Skeletal muscle tissue (tissue), 4 donors: Measurements from ENCODE around the gene PALMD. TPM values are rescaled to one million over a fixed set of nuclear protein-coding genes. Genes with fewer than 3 reads are reported as not detected.

ENCODE experiments used
- H3K27ac ChIP-seq: one replicate; pipeline ENCODE4 v1.7.0; 2013; ENCODE audit warnings: mild to moderate bottlenecking, low read depth, low read length, inconsistent platforms
- H3K27me3 ChIP-seq, 3 donors: one replicate each; pipeline ENCODE4 v1.7.0; 2013; ENCODE audit warnings: low read length in 3 of 3; ENCODE audit not compliant: control insufficient read depth in 3 of 3, insufficient read depth in 3 of 3
- H3K36me3 ChIP-seq, 3 donors: one replicate each; pipeline ENCODE4 v1.7.0; 2013; ENCODE audit warnings: low read length in 3 of 3; ENCODE audit not compliant: control insufficient read depth in 3 of 3, insufficient read depth in 3 of 3
- H3K4me1 ChIP-seq, 3 donors: one replicate each; pipeline ENCODE4 v1.7.0; 2013; ENCODE audit warnings: low read length in 3 of 3, mild to moderate bottlenecking in 3 of 3; ENCODE audit not compliant: control insufficient read depth in 3 of 3, insufficient read depth in 3 of 3
- H3K4me3 ChIP-seq, 3 donors: one replicate each; pipeline ENCODE4 v1.7.0; 2013; ENCODE audit warnings: low read length in 3 of 3
- H3K9ac ChIP-seq, 3 donors: one replicate each; pipeline ENCODE4 v1.7.0; 2013; ENCODE audit warnings: low read length in 3 of 3, mild to moderate bottlenecking in 3 of 3, moderate library complexity in 2 of 3, low read depth in 1 of 3
- H3K9me3 ChIP-seq, 3 donors: one replicate each; pipeline ENCODE4 v1.7.0; 2013; ENCODE audit warnings: low read length in 3 of 3; ENCODE audit not compliant: control insufficient read depth in 3 of 3
- total RNA-seq: library from RNA; depleted of rRNA; stranded (reverse); fragments of >200 nt; gene quantifications from one replicate; pipeline ENCODE4 v1.2.3, GENCODE V29; 2014
- donor health status: Osteomylitis.

The PALMD gene
- 46.4 TPM for total RNA-seq

GRCh38 chr1:99645699-99646531 is at the start of gene PALMD:
Gene PALMD, plus strand, starts transcription at chr1:99646113. Its CDS starts 205 bp downstream, at chr1:99646318.
- no peaks in the 10 kb centered on the region for H3K36me3 ChIP-seq
- peaks cover 14 to 35% (median 26%) of the 10 kb centered on the region in 3 donors for H3K4me1 ChIP-seq
- peak within 1 kb of the TSS; percentile 97 for H3K27ac ChIP-seq
- no peaks in the 10 kb centered on the region for H3K9me3 ChIP-seq
- peak within 1 kb of the TSS; percentile 87 to 99 (median 95) for H3K9ac ChIP-seq
- H3K4me3 ChIP-seq, result peak within 1 kb of the TSS; percentile 74 to 94 (median 86)
- no peaks in the 10 kb centered on the region for H3K27me3 ChIP-seq

GRCh38 chr1:99598738-99599411 is 47.0 kb upstream of the PALMD start:
- Histone ChIP-seq H3K4me1 (peaks cover 0 to under 1% (median 0%) of the 10 kb centered on the region in 3 donors), H3K9me3 (no peaks in the 10 kb centered on the region), H3K27ac (peak overlapping the region; percentile 43), H3K4me3 (no peak overlapping the region), H3K27me3 (no peaks in the 10 kb centered on the region), H3K36me3 (no peaks in the 10 kb centered on the region), H3K9ac (no peak overlapping the region)

GRCh38 chr1:99599678-99600175 is 46.2 kb upstream of the PALMD start:
- Histone ChIP-seq H3K4me1 (peaks cover 0 to 3% (median 0%) of the 10 kb centered on the region in 3 donors), H3K4me3 (no peak overlapping the region), H3K27me3 (no peaks in the 10 kb centered on the region), H3K9ac (no peak overlapping the region), H3K27ac (peak overlapping the region; percentile 43), H3K9me3 (no peaks in the 10 kb centered on the region), H3K36me3 (no peaks in the 10 kb centered on the region)

- H3K4me1 ChIP-seq, result peaks cover 0 to 3% (median 0%) of the 10 kb centered on the region in 3 donors
- no peaks in the 10 kb centered on the region for H3K9me3 ChIP-seq
- H3K27ac ChIP-seq, result peak overlapping the region; percentile 43
- no peaks in the 10 kb centered on the region for H3K27me3 ChIP-seq
- H3K4me3 ChIP-seq, result no peak overlapping the region
- no peak overlapping the region for H3K9ac ChIP-seq
- no peaks in the 10 kb centered on the region for H3K36me3 ChIP-seq
Measured at GRCh38 chr1:99600782-99601181, 45.1 kb upstream of the PALMD start.

- Histone ChIP-seq H3K36me3 (no peaks in the 10 kb centered on the region), H3K27ac (no peak overlapping the region), H3K9ac (no peak overlapping the region), H3K4me1 (peaks cover 0 to 3% (median 0%) of the 10 kb centered on the region in 3 donors), H3K4me3 (no peak overlapping the region), H3K9me3 (no peaks in the 10 kb centered on the region), H3K27me3 (no peaks in the 10 kb centered on the region)
Measured at GRCh38 chr1:99601208-99601607, 44.7 kb upstream of the PALMD start.

- no peaks in the 10 kb centered on the region for H3K27me3 ChIP-seq
Measured at GRCh38 chr1:99601709-99602403, 44.1 kb upstream of the PALMD start.

GRCh38 chr1:99602404-99602969 is 43.4 kb upstream of the PALMD start:
- Histone ChIP-seq H3K9me3 (peaks cover 0 to 1% (median 0%) of the 10 kb centered on the region in 3 donors), H3K4me3 (no peak overlapping the region), H3K27me3 (no peaks in the 10 kb centered on the region), H3K27ac (peak overlapping the region; percentile 28), H3K9ac (no peak overlapping the region), H3K4me1 (peaks cover 0 to 3% (median 0%) of the 10 kb centered on the region in 3 donors), H3K36me3 (no peaks in the 10 kb centered on the region)

More at GRCh38 chr1:99601709-99602403, 44.1 kb upstream of the PALMD start:
- Histone ChIP-seq H3K27ac (peak overlapping the region; percentile 28), H3K4me3 (no peak overlapping the region), H3K9me3 (no peaks in the 10 kb centered on the region), H3K36me3 (no peaks in the 10 kb centered on the region), H3K9ac (no peak overlapping the region), H3K4me1 (peaks cover 0 to 3% (median 0%) of the 10 kb centered on the region in 3 donors)

- H3K4me1 ChIP-seq, result peaks cover 0 to 3% (median 0%) of the 10 kb centered on the region in 3 donors
- peak overlapping the region; percentile 28 for H3K27ac ChIP-seq
- H3K27me3 ChIP-seq, result no peaks in the 10 kb centered on the region
- peaks cover 0 to 2% (median 0%) of the 10 kb centered on the region in 3 donors for H3K9me3 ChIP-seq
- no peak overlapping the region for H3K9ac ChIP-seq
- no peaks in the 10 kb centered on the region for H3K36me3 ChIP-seq
- H3K4me3 ChIP-seq, result no peak overlapping the region
Measured at GRCh38 chr1:99603699-99604560, 42.0 kb upstream of the PALMD start.

GRCh38 chr1:99606306-99606705 is 39.6 kb upstream of the PALMD start:
- Histone ChIP-seq H3K4me3 (no peak overlapping the region), H3K27me3 (no peaks in the 10 kb centered on the region), H3K9me3 (peaks cover 0 to 2% (median 0%) of the 10 kb centered on the region in 3 donors), H3K4me1 (peaks cover 0 to 3% (median 0%) of the 10 kb centered on the region in 3 donors), H3K27ac (no peak overlapping the region), H3K36me3 (no peaks in the 10 kb centered on the region), H3K9ac (no peak overlapping the region)
